Measurements from ENCODE around the gene CEP192. TPM values are rescaled to one million over a fixed set of nuclear protein-coding genes. Genes with fewer than 3 reads are reported as not detected.

CEP192 gene
- total and polyA plus RNA-seq, 2 of the 13 experiments (the other 11 are each of a cell fraction or from before 2014, with no cell fraction given) = 15.3 to 24.7 TPM

- ChIA-PET CTCF (ENCODE audit: low intra/inter-chr PET ratio, low total read pairs) (no interaction called here), POLR2A (interaction anchor here (0.7 kb wide), 1 partner anchor 310 kb away, joined by 4 read pairs; no protein-coding TSS in a partner anchor)
- Histone ChIP-seq H4K20me1 (ENCODE audit: insufficient read depth, low read length) (no peaks in the 10 kb centered on the region), H3K4me2 (ENCODE audit: low read depth, low read length) (no peak overlapping the region), H3K9ac (ENCODE audit: insufficient read depth, low read depth, low read length) (no peak overlapping the region), H3K27me3 (ENCODE audit: control insufficient read depth in 1 of 2, insufficient read depth in 2 of 2, low read length in 2 of 2) (no peaks in the 10 kb centered on the region), H3K9me3 (ENCODE audit: low read length) (no peaks in the 10 kb centered on the region), H3K36me3 (replicated peaks in 1 of 2; ENCODE audit: control insufficient read depth in 1 of 2, insufficient read depth in 2 of 2, low read length in 2 of 2) (peaks cover 10 to 39% of the 10 kb centered on the region in 2 experiments; a peak in 4 of 5 replicates), H3K4me1 (ENCODE audit: insufficient read depth, low read length) (peaks cover 15% of the 10 kb centered on the region; the same call in 1 of the 2 replicates), H3K27ac (ENCODE audit: extremely low read length, insufficient read depth, low read length) (no peak overlapping the region), H2AFZ (ENCODE audit: low read length) (no peak overlapping the region), H3K4me3 (replicated peaks in 1 of 3; ENCODE audit: insufficient read depth in 1 of 3, low read depth in 2 of 3, low read length in 3 of 3) (no peak overlapping the region), H3K79me2 (ENCODE audit: insufficient read depth, low read length) (no peaks in the 10 kb centered on the region)
- DNase-seq (ENCODE audit: low spot score) (no peak), FAIRE-seq (no peak), ATAC-seq (no peak)
- in situ Hi-C loops (cut with HindIII; ENCODE audit: extremely low pct_ligation_motif_present, low pct_unique_long_range_greater_than_20kb) (no loop called here), intact Hi-C loops (cut with micrococcal nuclease; ENCODE audit: unreplicated experiment) (no loop called here)
- TF ChIP-seq NR2C2 (CRISPR knock-in tag; IDR thresholded peaks at IDR 0.05; ENCODE audit: borderline replicate concordance) = no peak
- TF ChIP-seq MZF1 (CRISPR knock-in tag; IDR thresholded peaks at IDR 0.05; ENCODE audit: borderline replicate concordance) = no peak
- TF ChIP-seq ZNF468 (CRISPR knock-in tag; IDR thresholded peaks at IDR 0.05) = no peak
- TF ChIP-seq ZNF816 (CRISPR knock-in tag; IDR thresholded peaks at IDR 0.05; ENCODE audit: borderline replicate concordance) = no peak
- TF ChIP-seq ZNF251 (CRISPR knock-in tag; IDR thresholded peaks at IDR 0.05) = no peak
- no peak for TF ChIP-seq NFIC (IDR thresholded peaks at IDR 0.05; ENCODE audit: low read length)
- 94% methylated on average over 2 of the region's 2 CpGs for WGBS (ENCODE audit: low lambda C conversion rate)
- no TSS peak for BruUV-seq (replicated peaks)
Observed at GRCh38 chr18:13108330-13108729, 117.2 kb downstream of the CEP192 start.

DNA sequence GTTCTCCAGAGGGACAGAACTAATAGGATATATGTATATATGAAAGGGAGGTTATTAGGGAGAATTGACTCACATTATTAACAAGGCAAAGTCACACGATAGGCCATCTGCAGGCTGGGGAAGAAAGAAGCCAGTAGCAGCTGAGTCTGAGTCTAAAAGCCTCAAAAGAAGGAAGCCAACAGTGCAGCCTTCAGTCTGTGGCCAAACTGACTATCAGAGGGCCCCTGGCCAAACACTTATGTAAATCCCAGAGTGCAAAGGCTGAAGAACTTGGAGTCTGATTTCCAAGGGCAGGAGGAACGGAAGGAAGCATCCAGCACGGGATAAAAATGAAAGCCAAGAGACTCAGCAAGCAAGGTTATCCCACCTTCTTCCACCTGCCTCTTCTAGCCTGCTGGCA is 119.4 kb downstream of the CEP192 start:
- 86% methylated on average over 3 of the region's 3 CpGs for WGBS (ENCODE audit: low lambda C conversion rate)
- peaks cover 7 to 23% of the 10 kb centered on the region in 2 experiments; a peak in 4 of 5 replicates for H3K36me3 ChIP-seq (replicated peaks in 1 of 2; ENCODE audit: control insufficient read depth in 1 of 2, insufficient read depth in 2 of 2, low read length in 2 of 2)

More for the DNA sequence above, 119.4 kb downstream of the CEP192 start:
- Histone ChIP-seq H4K20me1 (ENCODE audit: insufficient read depth, low read length) (no peaks in the 10 kb centered on the region), H2AFZ (ENCODE audit: low read length) (no peak overlapping the region), H3K9me3 (ENCODE audit: low read length) (no peaks in the 10 kb centered on the region), H3K27ac (ENCODE audit: extremely low read length, insufficient read depth, low read length) (no peak overlapping the region), H3K9ac (ENCODE audit: insufficient read depth, low read depth, low read length) (no peak overlapping the region), H3K27me3 (ENCODE audit: control insufficient read depth in 1 of 2, insufficient read depth in 2 of 2, low read length in 2 of 2) (no peaks in the 10 kb centered on the region), H3K4me3 (replicated peaks in 1 of 3; ENCODE audit: insufficient read depth in 1 of 3, low read depth in 2 of 3, low read length in 3 of 3) (no peak overlapping the region), H3K4me2 (ENCODE audit: low read depth, low read length) (no peak overlapping the region), H3K4me1 (ENCODE audit: insufficient read depth, low read length) (peaks cover 17% of the 10 kb centered on the region; the same call in 1 of the 2 replicates), H3K79me2 (ENCODE audit: insufficient read depth, low read length) (no peaks in the 10 kb centered on the region)
- intact Hi-C loops (cut with micrococcal nuclease; ENCODE audit: unreplicated experiment) (no loop called here), in situ Hi-C loops (cut with HindIII; ENCODE audit: extremely low pct_ligation_motif_present, low pct_unique_long_range_greater_than_20kb) (no loop called here)
- ATAC-seq = no peak
- POLR2A ChIA-PET = no interaction called here
- no peak for FAIRE-seq
- CTCF ChIA-PET (ENCODE audit: low intra/inter-chr PET ratio, low total read pairs) = no interaction called here
- DNase-seq (ENCODE audit: low spot score) = no peak
- BruUV-seq (replicated peaks) = no TSS peak
- TF ChIP-seq NFYB (CRISPR knock-in tag; IDR thresholded peaks at IDR 0.05) (peak; percentile 15; the same call in 1 of the 2 replicates), ZNF225 (CRISPR knock-in tag; IDR thresholded peaks at IDR 0.05) (no peak)

All from HepG2 (cell line).